Measurements from ENCODE around the gene SLC49A3. TPM values are rescaled to one million over a fixed set of nuclear protein-coding genes. Genes with fewer than 3 reads are reported as not detected.

Gene SLC49A3
- total RNA-seq (2022; extraction: Qiagen RNA extraction), result 0.09 to 0.31 TPM (median 0.20 TPM) in 5 replicates

GRCh38 chr4:688854-689681, at the start of gene SLC49A3:
Gene SLC49A3 (minus strand): TSS chr4:689151. CDS start chr4:689127, 24 bp downstream.

GRCh38 chr4:705278-706082, 16.5 kb upstream of the SLC49A3 start, which contains the start of gene PCGF3:
Gene PCGF3 (plus strand): TSS chr4:705832. CDS start chr4:733681, 27,849 bp downstream.

GRCh38 chr4:674172-675035, 14.5 kb downstream of the SLC49A3 start, which contains the start of the genes ATP5ME and MYL5:
Gene ATP5ME (minus strand): TSS chr4:674276. CDS start chr4:674247, 29 bp downstream.
Gene MYL5 (plus strand): TSS chr4:674542. CDS start chr4:678027, 3,485 bp downstream.

Other genes starting within 250 kb of the SLC49A3 start
- 12.2 to 20.8 TPM (median 13.2 TPM) in 5 replicates for gene ZNF721, start 190.0 kb downstream of the SLC49A3 start, total RNA-seq (2022; extraction: Qiagen RNA extraction)
- 22.9 to 27.2 TPM (median 24.4 TPM) in 5 replicates for gene PIGG, start 189.9 kb downstream of the SLC49A3 start, total RNA-seq (2022; extraction: Qiagen RNA extraction)
- gene TMEM271, start 112.9 kb downstream of the SLC49A3 start, total RNA-seq (2022; extraction: Qiagen RNA extraction), result not detected in 5 replicates
- gene PDE6B, start 63.6 kb downstream of the SLC49A3 start, total RNA-seq (2022; extraction: Qiagen RNA extraction), result not detected in 5 replicates
- gene ATP5ME, start 14.9 kb downstream of the SLC49A3 start, total RNA-seq (2022; extraction: Qiagen RNA extraction), result 341 to 419 TPM (median 361 TPM) in 5 replicates
- 8.3 to 14.6 TPM (median 12.6 TPM) in 5 replicates for gene MYL5, start 14.6 kb downstream of the SLC49A3 start, total RNA-seq (2022; extraction: Qiagen RNA extraction)
- 17.0 to 23.8 TPM (median 18.9 TPM) in 5 replicates for gene PCGF3, start 16.7 kb upstream of the SLC49A3 start, total RNA-seq (2022; extraction: Qiagen RNA extraction)
- gene CPLX1, start 137.0 kb upstream of the SLC49A3 start, total RNA-seq (2022; extraction: Qiagen RNA extraction), result 0.29 to 0.66 TPM (median 0.61 TPM) in 5 replicates
- 35.5 to 50.3 TPM (median 45.9 TPM) in 5 replicates for gene GAK, start 243.2 kb upstream of the SLC49A3 start, total RNA-seq (2022; extraction: Qiagen RNA extraction)
- 8.6 to 13.9 TPM (median 9.9 TPM) in 5 replicates for gene TMEM175, start 243.3 kb upstream of the SLC49A3 start, total RNA-seq (2022; extraction: Qiagen RNA extraction)